ENCODE results near the gene SOS2.

DNA sequence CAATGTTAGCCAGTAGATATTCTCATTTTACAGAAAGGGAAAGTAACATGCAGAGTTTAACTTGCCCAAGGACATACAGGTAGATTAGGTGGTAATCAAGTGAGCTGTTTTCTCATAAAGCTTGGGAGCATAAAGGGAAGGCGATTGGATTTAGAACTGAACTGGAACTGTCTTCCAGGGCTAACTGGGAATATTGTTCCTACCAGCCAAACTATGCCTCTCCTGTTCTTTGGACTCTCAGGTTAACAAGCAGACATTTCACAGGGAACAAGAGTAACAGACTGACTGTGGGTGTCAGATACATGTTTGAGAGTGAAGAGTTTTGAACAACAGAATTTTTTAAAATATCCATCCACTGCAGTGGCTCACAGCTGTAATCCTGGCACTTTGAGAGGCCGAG lies 130.6 kb downstream of the SOS2 start:
- TF ChIP-seq POLR2A (IDR thresholded peaks at IDR 0.05): no peak
- TF ChIP-seq, protein P1, sequence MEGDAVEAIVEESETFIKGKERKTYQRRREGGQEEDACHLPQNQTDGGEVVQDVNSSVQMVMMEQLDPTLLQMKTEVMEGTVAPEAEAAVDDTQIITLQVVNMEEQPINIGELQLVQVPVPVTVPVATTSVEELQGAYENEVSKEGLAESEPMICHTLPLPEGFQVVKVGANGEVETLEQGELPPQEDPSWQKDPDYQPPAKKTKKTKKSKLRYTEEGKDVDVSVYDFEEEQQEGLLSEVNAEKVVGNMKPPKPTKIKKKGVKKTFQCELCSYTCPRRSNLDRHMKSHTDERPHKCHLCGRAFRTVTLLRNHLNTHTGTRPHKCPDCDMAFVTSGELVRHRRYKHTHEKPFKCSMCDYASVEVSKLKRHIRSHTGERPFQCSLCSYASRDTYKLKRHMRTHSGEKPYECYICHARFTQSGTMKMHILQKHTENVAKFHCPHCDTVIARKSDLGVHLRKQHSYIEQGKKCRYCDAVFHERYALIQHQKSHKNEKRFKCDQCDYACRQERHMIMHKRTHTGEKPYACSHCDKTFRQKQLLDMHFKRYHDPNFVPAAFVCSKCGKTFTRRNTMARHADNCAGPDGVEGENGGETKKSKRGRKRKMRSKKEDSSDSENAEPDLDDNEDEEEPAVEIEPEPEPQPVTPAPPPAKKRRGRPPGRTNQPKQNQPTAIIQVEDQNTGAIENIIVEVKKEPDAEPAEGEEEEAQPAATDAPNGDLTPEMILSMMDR (IDR thresholded peaks at IDR 0.05): no peak
